H9 (cell line): Measurements from ENCODE around the gene R3HDM1. TPM values are rescaled to one million over a fixed set of nuclear protein-coding genes. Genes with fewer than 3 reads are reported as not detected.

Experiments
- DNase-seq: peaks from one replicate; pipeline ENCODE4 v3.0.0-alpha.2; 2017
- H2AFZ ChIP-seq: one replicate; pipeline ENCODE4 v1.6.1; 2013; ENCODE audit warnings: mild to moderate bottlenecking, low read length, control low read depth, moderate library complexity
- H2AK5ac ChIP-seq: 2 replicates; pipeline ENCODE4 v1.6.1; 2013; ENCODE audit warnings: low read length, control low read depth, mixed read lengths; ENCODE audit not compliant: insufficient read length
- H2BK120ac ChIP-seq: one replicate; pipeline ENCODE4 v1.6.1; 2013; ENCODE audit warnings: low read depth, mild to moderate bottlenecking, low read length, control low read depth, inconsistent platforms; ENCODE audit not compliant: poor library complexity, severe bottlenecking
- H2BK12ac ChIP-seq: 2 replicates; pipeline ENCODE4 v1.6.1; 2013; ENCODE audit warnings: low read length, control low read depth, mixed read lengths, low read depth; ENCODE audit not compliant: insufficient read length
- H2BK15ac ChIP-seq: 2 replicates; pipeline ENCODE4 v1.6.1; 2013; ENCODE audit warnings: low read depth, low read length, control low read depth
- H2BK20ac ChIP-seq: one replicate; pipeline ENCODE4 v1.6.1; 2013; ENCODE audit warnings: low read depth, mild to moderate bottlenecking, low read length, control low read depth, inconsistent platforms; ENCODE audit not compliant: poor library complexity, severe bottlenecking
- H2BK5ac ChIP-seq: 2 replicates; pipeline ENCODE4 v1.6.1; 2013; ENCODE audit warnings: low read length, control low read depth, mixed read lengths; ENCODE audit not compliant: insufficient read length
- H3K14ac ChIP-seq: 2 replicates; pipeline ENCODE4 v1.6.1; 2013; ENCODE audit warnings: low read length, control low read depth; ENCODE audit not compliant: insufficient read depth
- H3K18ac ChIP-seq: 2 replicates; pipeline ENCODE4 v1.6.1; 2013; ENCODE audit warnings: low read depth, mild to moderate bottlenecking, mixed read lengths, low read length, control low read depth; ENCODE audit not compliant: insufficient read length
- H3K23ac ChIP-seq: 2 replicates; pipeline ENCODE4 v1.6.1; 2013; ENCODE audit warnings: low read length, control low read depth, mixed read lengths, low read depth; ENCODE audit not compliant: insufficient read length
- H3K23me2 ChIP-seq: 2 replicates; pipeline ENCODE4 v1.6.1; 2013; ENCODE audit warnings: low read depth, mild to moderate bottlenecking, mixed read lengths, low read length, control low read depth; ENCODE audit not compliant: insufficient read length, poor library complexity, severe bottlenecking
- H3K27ac ChIP-seq: 2 replicates; pipeline ENCODE4 v1.5.1; 2013; ENCODE audit warnings: low read length, control low read depth, mixed read lengths, low read depth; ENCODE audit not compliant: insufficient read length
- H3K27me3 ChIP-seq: 2 replicates; pipeline ENCODE4 v1.6.1; 2013; ENCODE audit warnings: low read length, control low read depth, inconsistent platforms; ENCODE audit not compliant: insufficient read depth
- H3K4ac ChIP-seq: 2 replicates; pipeline ENCODE4 v1.6.1; 2013; ENCODE audit warnings: low read depth, mild to moderate bottlenecking, control low read depth, inconsistent platforms, low read length, moderate library complexity
- H3K4me1 ChIP-seq: 2 replicates; pipeline ENCODE4 v1.6.1; 2013; ENCODE audit warnings: low read length, control low read depth, inconsistent platforms; ENCODE audit not compliant: insufficient read depth
- H3K4me2 ChIP-seq: 2 replicates; pipeline ENCODE4 v1.6.1; 2013; ENCODE audit warnings: low read length, control low read depth, mixed read lengths; ENCODE audit not compliant: insufficient read length, insufficient read depth
- H3K56ac ChIP-seq: 2 replicates; pipeline ENCODE4 v1.6.1; 2013; ENCODE audit warnings: low read depth, mild to moderate bottlenecking, mixed read lengths, low read length, control low read depth; ENCODE audit not compliant: insufficient read length
- H3K79me1 ChIP-seq: 2 replicates; pipeline ENCODE4 v1.6.1; 2013; ENCODE audit warnings: low read depth, mild to moderate bottlenecking, moderate library complexity, low read length, control low read depth, inconsistent platforms; ENCODE audit not compliant: insufficient read depth, poor library complexity, severe bottlenecking
- H3K79me2 ChIP-seq: 2 replicates; pipeline ENCODE4 v1.6.1; 2013; ENCODE audit warnings: low read length, control low read depth, inconsistent platforms; ENCODE audit not compliant: insufficient read depth
- H3K9ac ChIP-seq: 2 replicates; pipeline ENCODE4 v1.6.1; 2013; ENCODE audit warnings: low read length, control low read depth, mixed read lengths; ENCODE audit not compliant: insufficient read length; ENCODE audit errors: extremely low read depth
- H3K9me3 ChIP-seq: one replicate; pipeline ENCODE4 v1.6.1; 2013; ENCODE audit warnings: low read depth, low read length, inconsistent platforms; ENCODE audit not compliant: control insufficient read depth
- H3T11ph ChIP-seq: one replicate; pipeline ENCODE4 v1.6.1; 2013; ENCODE audit warnings: mild to moderate bottlenecking, low read length, control low read depth, inconsistent platforms
- H4K20me1 ChIP-seq: one replicate; pipeline ENCODE4 v1.6.1; 2013; ENCODE audit not compliant: control insufficient read depth, insufficient read length, insufficient read depth
- H4K5ac ChIP-seq: 2 replicates; pipeline ENCODE4 v1.6.1; 2013; ENCODE audit warnings: low read depth, mild to moderate bottlenecking, mixed read lengths, low read length, control low read depth; ENCODE audit not compliant: insufficient read length
- H4K8ac ChIP-seq: replicated peaks from 2 replicates; pipeline ENCODE4 v1.6.1; 2013; ENCODE audit warnings: low read length, control low read depth, mixed read lengths, low read depth; ENCODE audit not compliant: insufficient read length
- H4K91ac ChIP-seq: 2 replicates; pipeline ENCODE4 v1.6.1; 2013; ENCODE audit warnings: low read depth, mild to moderate bottlenecking, moderate library complexity, mixed read lengths, low read length, control low read depth; ENCODE audit not compliant: insufficient read length
- H3K27ac Mint-ChIP-seq, 3 experiments: 2 replicates in 2 of 3; 3 replicates in 1 of 3; pipeline ENCODE4 v1.8.0; 2020 to 2021; ENCODE audit warnings: mixed read lengths in 3 of 3, mild to moderate bottlenecking in 1 of 3, moderate library complexity in 1 of 3
- H3K27me3 Mint-ChIP-seq: 2 replicates; pipeline ENCODE4 v1.8.0; 2021; ENCODE audit warnings: low read depth, mild to moderate bottlenecking, moderate library complexity, mixed read lengths
- H3K36me3 Mint-ChIP-seq, 3 experiments: 2 replicates in 2 of 3; 3 replicates in 1 of 3; pipeline ENCODE4 v1.8.0; 2020 to 2021; ENCODE audit warnings: low read depth in 3 of 3, mixed read lengths in 3 of 3; ENCODE audit not compliant: insufficient read depth in 1 of 3
- H3K4me1 Mint-ChIP-seq, 2 experiments: 2 replicates each; pipeline ENCODE4 v1.8.0; 2020; ENCODE audit warnings: mixed read lengths in 2 of 2
- H3K4me3 Mint-ChIP-seq, 2 experiments: 2 replicates in 1 of 2; 3 replicates in 1 of 2; pipeline ENCODE4 v1.8.0; 2020 to 2021; ENCODE audit warnings: mild to moderate bottlenecking in 2 of 2, mixed read lengths in 2 of 2, moderate library complexity in 1 of 2
- H3K9me3 Mint-ChIP-seq, 2 experiments: 2 replicates in 1 of 2; 3 replicates in 1 of 2; pipeline ENCODE4 v1.8.0; 2020; ENCODE audit warnings: mild to moderate bottlenecking in 2 of 2, mixed read lengths in 2 of 2, moderate library complexity in 1 of 2
- CTCF ChIP-seq: fragments of 200-600 bp; sonication (generic); conservative IDR thresholded peaks from 3 replicates; pipeline ENCODE4 v1.8.0; 2021; ENCODE audit warnings: antibody characterized with exemption, mild to moderate bottlenecking
- WGBS: extraction: QIAGEN DNeasy Blood & Tissue Kit; methylation state at CpG from one replicate; pipeline ENCODE4 v1.1.7; 2013; ENCODE audit warnings: missing lambda C conversion rate, low lambda C conversion rate, mixed read lengths; ENCODE audit not compliant: insufficient read length; ENCODE audit errors: extremely low coverage; 5-methylcytosine and 5-hydroxymethylcytosine counted together
- total RNA-seq: library from RNA; stranded (reverse); gene quantifications from 2 replicates; pipeline ENCODE4 v1.2.1, GENCODE V29; 2021

R3HDM1 gene
- total RNA-seq, 1 experiment from 2014 or later = 58.8 TPM

GRCh38 chr2:135585586-135585985 is 54.3 kb downstream of the R3HDM1 start:
- Histone ChIP-seq H3K79me2 (no peaks in the 10 kb centered on the region; the same call in 1 of the 2 replicates), H3K18ac (no peak overlapping the region), H3K4me2 (no peak overlapping the region), H4K5ac (no peak overlapping the region), H3K27ac (no peak overlapping the region), H3K23me2 (no peaks in the 10 kb centered on the region), H3K4me1 (peaks cover 3% of the 10 kb centered on the region), H3K9me3 (no peaks in the 10 kb centered on the region), H2BK15ac (no peak overlapping the region), H4K8ac (no peak overlapping the region), H2AFZ (no peak overlapping the region), H3K56ac (no peak overlapping the region), H2BK12ac (no peak overlapping the region), H2AK5ac (no peak overlapping the region), H2BK5ac (no peak overlapping the region), H3K14ac (no peak overlapping the region), H3K79me1 (no peaks in the 10 kb centered on the region), H2BK20ac (no peak overlapping the region), H3K9ac (no peak overlapping the region), H2BK120ac (no peak overlapping the region), H3T11ph (no peak overlapping the region), H4K20me1 (no peaks in the 10 kb centered on the region), H4K91ac (no peak overlapping the region), H3K27me3 (no peaks in the 10 kb centered on the region), H3K4ac (no peak overlapping the region), H3K23ac (no peak overlapping the region)
- Mint-ChIP-seq H3K9me3 (peaks cover 0 to 3% of the 10 kb centered on the region in 2 experiments; a peak in 3 of 5 replicates), H3K27me3 (no peaks in the 10 kb centered on the region), H3K4me3 (no peak overlapping the region), H3K27ac (no peak overlapping the region), H3K36me3 (peaks cover 3 to 7% (median 7%) of the 10 kb centered on the region in 3 experiments; a peak in 5 of 7 replicates), H3K4me1 (peaks cover 25 to 27% of the 10 kb centered on the region in 2 experiments)
- no peak for DNase-seq
- no CpG with 5 or more reads among the region's 2 CpGs for WGBS
- TF ChIP-seq CTCF = peak; percentile 44
